Activated naive CD8-positive, alpha-beta T cell treated with anti-CD3 and anti-CD28 coated beads, Interleukin-2, amount 50 U/mL, for 24 hours (primary cell): ENCODE results near the gene GPRASP3.
"Not testable (repeated sequence)": the region's sequence is repeated elsewhere in the genome, so short reads cannot be mapped to it uniquely, and the experiment has no call there.

ENCODE experiments used
- ATAC-seq: fragments of 150-1000 bp; cut with Tn5 transposase; one replicate; pipeline ENCODE4 v1.10.0; 2021
- DNase-seq: peaks from one replicate; pipeline ENCODE4 v3.0.0; 2021
- H3K27ac Mint-ChIP-seq: one replicate; pipeline ENCODE4 v1.8.0; 2021; ENCODE audit warnings: mild to moderate bottlenecking, mixed read lengths
- H3K27me3 Mint-ChIP-seq: one replicate; pipeline ENCODE4 v1.8.0; 2021; ENCODE audit warnings: mixed read lengths
- H3K36me3 Mint-ChIP-seq: one replicate; pipeline ENCODE4 v1.8.0; 2021; ENCODE audit warnings: low read depth, mixed read lengths
- H3K4me1 Mint-ChIP-seq: one replicate; pipeline ENCODE4 v1.8.0; 2021; ENCODE audit warnings: mixed read lengths
- H3K4me3 Mint-ChIP-seq: one replicate; pipeline ENCODE4 v1.8.0; 2021; ENCODE audit warnings: mild to moderate bottlenecking, moderate library complexity, mixed read lengths
- H3K9me3 Mint-ChIP-seq: one replicate; pipeline ENCODE4 v1.8.0; 2021; ENCODE audit warnings: mixed read lengths

GPRASP3 gene

DNA sequence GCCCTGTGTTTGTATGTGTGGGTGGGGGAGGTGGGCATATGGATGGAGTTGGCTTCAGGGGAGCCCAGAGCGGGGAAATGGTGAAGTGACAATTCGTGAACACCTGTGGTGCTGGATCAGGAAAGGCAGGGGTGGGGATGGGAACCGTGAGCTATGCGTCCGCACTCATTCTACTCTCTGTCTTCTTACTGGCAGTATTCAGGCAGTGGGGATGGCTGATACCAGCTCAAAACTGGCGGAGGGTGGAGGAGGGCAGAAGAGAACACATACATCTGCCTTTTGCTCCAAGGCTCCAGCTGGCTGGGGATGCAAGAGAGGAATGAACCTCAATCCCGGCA is 595 bp downstream of the GPRASP3 start:
- Mint-ChIP-seq H3K4me1 (peaks cover 12% of the 10 kb centered on the region), H3K4me3 (peak overlapping the region; percentile 85)
- H3K27me3 Mint-ChIP-seq, H3K36me3 Mint-ChIP-seq, H3K9me3 Mint-ChIP-seq, DNase-seq, H3K27ac Mint-ChIP-seq, ATAC-seq: not testable (repeated sequence)

DNA sequence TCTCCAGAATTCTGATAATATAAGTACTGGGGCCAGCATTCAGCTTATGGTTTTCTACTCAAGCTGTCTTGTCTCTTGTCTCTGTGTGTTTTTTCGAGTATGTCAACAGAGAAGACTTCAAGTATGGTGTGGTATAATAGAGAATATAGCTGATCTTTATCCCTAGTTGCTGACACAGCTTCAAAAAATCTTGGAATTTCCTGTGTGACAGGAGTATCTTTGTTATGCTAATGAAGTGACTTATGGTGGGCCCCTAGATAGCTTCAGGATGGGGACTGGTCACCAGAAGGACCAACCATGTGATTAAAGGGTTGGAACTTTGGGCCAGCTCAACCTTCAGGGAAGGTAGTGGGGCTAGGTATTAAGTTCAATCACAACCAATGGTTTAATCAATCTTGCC is 2.9 kb downstream of the GPRASP3 start:
- H3K36me3 Mint-ChIP-seq, result peaks cover 1% of the 10 kb centered on the region
- no peaks in the 10 kb centered on the region for H3K9me3 Mint-ChIP-seq
- H3K4me3 Mint-ChIP-seq, result no peak overlapping the region
- DNase-seq (no peak), ATAC-seq (no peak)
- H3K27ac Mint-ChIP-seq, result no peak overlapping the region
- H3K27me3 Mint-ChIP-seq, result no peaks in the 10 kb centered on the region
- H3K4me1 Mint-ChIP-seq, result peaks cover 12% of the 10 kb centered on the region

DNA sequence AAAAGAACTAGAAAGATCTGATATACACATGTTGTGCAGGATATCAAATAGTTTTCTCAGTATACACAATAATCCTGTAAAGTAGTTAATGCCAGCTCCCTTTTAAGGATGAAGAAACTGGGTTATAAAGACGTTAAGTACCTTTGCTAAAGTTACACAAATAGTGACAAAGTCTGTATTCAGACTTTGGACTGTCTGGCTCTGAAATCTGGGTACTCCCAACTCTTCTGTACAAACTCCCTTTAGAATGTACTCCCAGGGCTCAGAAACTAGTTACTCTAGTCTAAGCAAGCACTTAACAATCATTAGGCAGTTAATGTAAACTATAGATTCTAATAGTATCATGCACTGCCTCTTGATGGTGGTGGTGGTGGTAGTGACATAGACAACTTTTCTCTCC is 7.2 kb downstream of the GPRASP3 start:
- Mint-ChIP-seq H3K27me3 (no peaks in the 10 kb centered on the region), H3K4me1 (no peaks in the 10 kb centered on the region), H3K4me3 (no peak overlapping the region), H3K27ac (no peak overlapping the region), H3K36me3 (no peaks in the 10 kb centered on the region), H3K9me3 (no peaks in the 10 kb centered on the region)
- no peak for DNase-seq
- no peak for ATAC-seq

DNA sequence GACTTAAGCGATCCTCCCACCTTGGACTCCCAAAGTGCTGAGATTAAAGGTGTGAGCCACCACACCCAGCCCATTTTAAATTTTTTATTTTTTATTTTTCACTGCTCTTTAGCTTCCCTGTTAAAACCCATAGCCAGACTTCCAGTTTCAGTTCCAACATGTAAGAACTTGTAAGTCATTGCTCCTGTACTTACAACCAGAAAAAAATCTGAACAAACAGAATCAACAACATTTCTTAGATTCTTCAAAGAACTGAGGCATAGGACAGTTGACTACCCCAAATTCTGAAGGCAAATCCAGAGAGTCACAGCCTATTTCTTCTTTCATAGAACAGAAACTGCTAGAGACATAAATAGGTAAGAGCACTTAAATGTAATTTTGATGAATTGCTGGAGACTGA is 8.1 kb downstream of the GPRASP3 start:
- H3K36me3 Mint-ChIP-seq, result no peaks in the 10 kb centered on the region
- no peaks in the 10 kb centered on the region for H3K9me3 Mint-ChIP-seq
- no peak for ATAC-seq
- no peaks in the 10 kb centered on the region for H3K4me1 Mint-ChIP-seq
- H3K27me3 Mint-ChIP-seq, result no peaks in the 10 kb centered on the region
- H3K4me3 Mint-ChIP-seq, result no peak overlapping the region
- H3K27ac Mint-ChIP-seq, result no peak overlapping the region
- no peak for DNase-seq

DNA sequence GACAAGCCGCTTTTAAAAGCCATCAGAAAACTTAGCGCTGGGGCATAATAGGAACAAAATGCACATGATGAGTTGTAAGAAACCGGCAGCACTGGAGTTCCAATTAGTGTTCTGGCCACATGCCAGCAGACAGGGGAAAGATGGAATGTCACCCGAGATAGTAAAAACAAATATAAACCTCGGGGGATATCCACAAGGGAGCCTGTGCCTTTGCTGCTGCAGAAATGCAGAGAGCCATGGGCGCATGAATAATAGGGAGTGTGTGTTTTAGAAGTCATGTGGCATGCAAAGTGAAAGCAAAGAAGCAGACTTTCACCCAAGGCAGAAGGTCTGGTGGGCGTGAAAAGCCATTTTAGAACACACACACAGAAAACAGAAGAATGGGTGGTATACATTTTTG is 19.1 kb downstream of the GPRASP3 start:
- no peak for DNase-seq
- H3K36me3 Mint-ChIP-seq, result no peaks in the 10 kb centered on the region
- H3K27ac Mint-ChIP-seq, result no peak overlapping the region
- H3K4me1 Mint-ChIP-seq, result peaks cover 3% of the 10 kb centered on the region
- no peak for ATAC-seq
- no peaks in the 10 kb centered on the region for H3K27me3 Mint-ChIP-seq
- H3K4me3 Mint-ChIP-seq, result no peak overlapping the region
- H3K9me3 Mint-ChIP-seq, result no peaks in the 10 kb centered on the region

DNA sequence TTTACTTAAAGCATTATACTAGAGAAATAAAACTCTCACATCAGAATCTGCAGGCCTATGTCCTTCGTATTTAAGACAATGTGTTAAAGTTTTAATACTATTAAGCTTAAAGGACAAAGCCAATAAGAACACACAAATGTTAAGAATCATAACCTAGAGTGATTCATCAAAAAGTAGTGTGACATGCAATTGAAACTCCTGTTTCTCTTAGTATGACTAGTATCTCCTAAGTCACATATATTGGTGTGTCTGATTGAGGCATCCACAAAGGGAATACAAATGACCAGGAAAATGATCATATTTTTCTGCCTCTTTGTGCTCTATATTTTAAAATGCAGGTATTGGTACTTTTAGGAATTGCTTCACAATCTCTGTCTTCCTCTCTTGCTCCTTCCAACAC is 23.8 kb downstream of the GPRASP3 start:
- ATAC-seq, result no peak
- H3K27me3 Mint-ChIP-seq, result peaks cover 2% of the 10 kb centered on the region
- H3K9me3 Mint-ChIP-seq, result no peaks in the 10 kb centered on the region
- DNase-seq, result no peak
- no peaks in the 10 kb centered on the region for H3K36me3 Mint-ChIP-seq
- H3K4me3 Mint-ChIP-seq, result no peak overlapping the region
- peaks cover 8% of the 10 kb centered on the region for H3K4me1 Mint-ChIP-seq
- H3K27ac Mint-ChIP-seq, result no peak overlapping the region

DNA sequence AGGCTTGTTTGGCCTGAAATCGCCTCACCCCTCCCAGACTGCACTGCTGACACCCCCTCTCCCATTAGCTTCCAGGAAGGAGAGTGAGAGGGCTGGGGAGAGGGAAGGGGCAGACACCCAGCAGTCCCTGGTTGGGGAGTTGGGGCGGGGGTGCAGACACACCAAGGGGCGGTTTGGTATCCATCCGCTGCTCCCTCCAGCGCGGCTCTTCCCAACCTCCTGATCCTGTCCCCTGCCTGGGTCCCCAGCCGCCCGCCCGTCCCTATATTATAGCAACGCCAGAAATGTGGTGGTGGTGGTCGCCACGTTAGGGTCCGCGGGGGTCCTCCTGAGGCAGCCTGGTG is 24.9 kb downstream of the GPRASP3 start:
- DNase-seq, result no peak
- Mint-ChIP-seq H3K9me3 (no peaks in the 10 kb centered on the region), H3K4me3 (peak overlapping the region; percentile 14), H3K4me1 (peaks cover 8% of the 10 kb centered on the region), H3K27ac (no peak overlapping the region), H3K36me3 (no peaks in the 10 kb centered on the region), H3K27me3 (peaks cover 2% of the 10 kb centered on the region)
- no peak for ATAC-seq

DNA sequence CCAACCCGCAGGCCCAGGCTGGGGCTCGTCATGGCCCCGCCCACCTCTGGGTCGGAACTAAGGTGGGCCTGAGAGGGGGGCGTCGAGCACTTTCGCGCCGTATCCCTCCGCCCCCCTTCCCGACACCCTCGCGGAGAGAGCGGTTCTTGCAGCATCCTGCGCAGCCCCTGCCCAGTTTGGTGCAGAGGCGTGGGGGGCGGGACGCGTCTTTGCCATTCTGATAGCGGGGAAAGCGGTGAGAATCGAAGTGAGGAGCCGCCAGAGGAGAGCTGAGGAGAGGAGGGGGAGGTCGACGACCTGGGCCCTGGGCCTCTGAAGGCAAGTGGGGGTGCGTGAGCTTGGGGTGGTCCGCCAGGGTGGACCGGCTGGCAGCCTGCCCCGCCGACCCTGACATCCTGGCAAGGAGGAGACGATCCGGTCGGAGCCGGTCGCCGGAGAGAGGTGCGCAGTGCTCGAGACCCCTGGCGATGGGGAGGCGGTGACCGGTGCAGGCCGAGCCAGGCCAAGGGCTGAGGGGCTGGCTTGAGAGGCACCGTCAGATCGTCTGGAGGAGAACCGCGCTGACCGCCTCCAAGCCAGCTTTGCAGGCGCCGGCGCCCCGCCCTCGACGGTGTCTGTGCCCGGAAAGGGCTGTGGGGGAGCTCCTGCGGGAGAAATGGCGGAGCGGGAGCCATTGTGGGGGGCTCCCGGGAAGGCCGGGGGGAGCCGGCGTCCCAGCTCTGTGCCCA is 25.5 kb downstream of the GPRASP3 start:
- no peaks in the 10 kb centered on the region for H3K9me3 Mint-ChIP-seq
- ATAC-seq (peak; percentile 49), DNase-seq (peak; percentile 34)
- H3K27ac Mint-ChIP-seq, result no peak overlapping the region
- H3K27me3 Mint-ChIP-seq, result peaks cover 2% of the 10 kb centered on the region
- H3K4me3 Mint-ChIP-seq, result peak overlapping the region; percentile 70
- no peaks in the 10 kb centered on the region for H3K36me3 Mint-ChIP-seq
- peaks cover 8% of the 10 kb centered on the region for H3K4me1 Mint-ChIP-seq

DNA sequence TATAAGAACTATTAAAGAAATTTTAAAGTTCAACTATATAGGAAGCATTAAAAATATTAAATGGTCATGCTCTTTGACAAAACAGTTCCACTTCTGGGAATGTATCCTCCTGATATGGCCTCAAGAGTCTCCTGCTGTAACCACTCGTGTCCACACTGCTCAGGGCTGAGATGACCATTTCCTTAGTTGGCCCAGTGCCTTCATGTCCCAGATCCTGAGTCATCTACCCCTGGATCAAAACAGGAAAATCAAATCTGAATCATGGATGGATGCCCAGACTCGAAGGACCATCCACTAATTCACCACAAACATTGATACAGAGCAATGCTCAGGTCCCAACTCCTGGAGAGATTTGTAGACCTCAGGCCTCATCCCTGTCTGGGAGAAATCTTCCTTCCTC is 44.7 kb downstream of the GPRASP3 start:
- peaks cover 2% of the 10 kb centered on the region for H3K36me3 Mint-ChIP-seq
- no peaks in the 10 kb centered on the region for H3K27me3 Mint-ChIP-seq
- no peak overlapping the region for H3K27ac Mint-ChIP-seq
- no peak overlapping the region for H3K4me3 Mint-ChIP-seq
- H3K9me3 Mint-ChIP-seq, result no peaks in the 10 kb centered on the region
- peaks cover 9% of the 10 kb centered on the region for H3K4me1 Mint-ChIP-seq
- DNase-seq (no peak), ATAC-seq (no peak)

DNA sequence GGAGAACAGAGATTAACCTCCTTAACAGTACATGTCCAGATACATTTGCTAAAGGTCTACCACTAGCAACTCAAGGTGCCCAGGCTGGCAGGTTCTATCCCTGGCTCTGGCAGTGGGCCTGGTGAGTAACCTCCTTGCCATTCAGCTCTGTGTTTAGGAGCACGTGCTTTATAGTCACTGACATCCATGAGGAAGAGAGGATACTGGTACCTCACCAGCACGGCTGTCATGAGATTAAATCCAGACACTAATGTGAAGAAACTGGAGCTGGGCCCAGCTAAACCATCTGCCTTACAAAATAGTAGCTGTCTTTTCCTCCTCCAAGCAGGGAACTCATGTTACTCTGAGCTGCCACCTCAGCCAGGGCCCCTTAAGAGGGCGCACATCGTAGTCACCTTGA is 45.3 kb downstream of the GPRASP3 start:
- ATAC-seq, result no peak
- no peaks in the 10 kb centered on the region for H3K27me3 Mint-ChIP-seq
- H3K4me1 Mint-ChIP-seq, result peaks cover 11% of the 10 kb centered on the region
- H3K36me3 Mint-ChIP-seq, result peaks cover 2% of the 10 kb centered on the region
- no peak overlapping the region for H3K4me3 Mint-ChIP-seq
- no peaks in the 10 kb centered on the region for H3K9me3 Mint-ChIP-seq
- no peak for DNase-seq
- H3K27ac Mint-ChIP-seq, result no peak overlapping the region

DNA sequence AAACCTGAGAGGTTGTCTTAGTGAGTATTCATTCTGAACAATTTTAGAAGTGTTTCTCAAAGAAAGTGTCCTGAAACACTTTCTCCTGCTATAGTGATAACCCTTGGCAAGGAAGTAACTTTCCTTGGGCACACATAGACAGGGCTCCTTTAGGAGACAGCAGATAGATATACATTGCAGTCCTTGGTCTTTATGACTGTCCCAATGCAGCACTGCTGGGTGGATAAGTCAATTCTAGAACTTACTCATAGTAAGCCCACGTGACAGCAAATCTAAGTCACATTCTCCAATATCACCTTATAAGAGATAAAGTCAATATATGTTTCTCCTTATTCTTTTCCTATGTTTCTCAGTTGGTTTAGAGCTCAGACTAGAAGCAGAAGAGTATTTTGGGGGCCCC is 46.7 kb downstream of the GPRASP3 start:
- ATAC-seq (peak; percentile 25), DNase-seq (no peak)
- Mint-ChIP-seq H3K27ac (no peak overlapping the region), H3K9me3 (no peaks in the 10 kb centered on the region), H3K4me3 (no peak overlapping the region), H3K36me3 (peaks cover 2% of the 10 kb centered on the region), H3K27me3 (no peaks in the 10 kb centered on the region), H3K4me1 (peaks cover 11% of the 10 kb centered on the region)

DNA sequence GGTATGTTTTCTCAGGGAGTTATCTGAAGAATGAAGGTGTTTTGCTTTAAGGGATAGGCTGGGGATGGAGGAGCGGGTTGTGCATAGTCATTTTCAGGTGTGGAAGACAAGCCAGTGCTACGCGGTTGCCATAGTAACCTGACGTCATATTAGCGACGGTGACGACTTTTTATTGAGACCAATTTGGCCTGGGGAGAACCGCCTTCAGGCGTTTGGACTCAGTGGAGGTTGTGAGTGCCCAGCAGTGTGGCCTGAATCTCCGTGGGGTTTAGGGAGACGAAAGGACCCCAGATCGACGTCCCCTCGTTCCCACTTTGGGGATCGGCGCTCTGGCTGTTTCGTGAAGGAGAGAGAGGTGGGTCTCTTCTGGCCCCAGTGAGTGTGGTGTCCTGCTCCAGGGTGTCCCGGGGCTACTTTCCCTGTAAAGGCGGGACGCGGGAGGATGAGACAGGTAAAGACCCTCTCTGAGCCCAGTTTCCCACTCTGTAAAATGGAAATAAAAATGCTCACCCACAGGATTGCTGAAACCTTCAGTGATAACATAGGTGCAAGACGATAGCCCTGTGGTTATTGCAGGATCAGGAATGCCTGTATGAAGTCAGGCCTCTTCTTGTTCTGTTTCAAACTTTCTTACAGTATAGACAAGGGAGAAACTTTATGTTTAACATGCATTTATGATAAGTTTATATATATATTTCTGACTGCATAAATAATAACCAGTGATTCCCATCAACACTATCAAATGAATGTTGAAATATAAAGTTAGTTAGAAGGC is 48.6 kb downstream of the GPRASP3 start:
- DNase-seq (peak; percentile 74), ATAC-seq (peak; percentile 87)
- no peaks in the 10 kb centered on the region for H3K9me3 Mint-ChIP-seq
- H3K27ac Mint-ChIP-seq, result peak overlapping the region; percentile 87
- peak overlapping the region; percentile 90 for H3K4me3 Mint-ChIP-seq
- H3K4me1 Mint-ChIP-seq, result peaks cover 11% of the 10 kb centered on the region
- H3K27me3 Mint-ChIP-seq, result no peaks in the 10 kb centered on the region
- H3K36me3 Mint-ChIP-seq, result peaks cover 8% of the 10 kb centered on the region
